Sigmoid colon (tissue), 7 donors: ENCODE results near the gene GFRA3. TPM values are rescaled to one million over a fixed set of nuclear protein-coding genes. Genes with fewer than 3 reads are reported as not detected.
A peak's percentile ranks its signal among the peaks of the same experiment; 100 is the strongest.
"Not testable (repeated sequence)": the region's sequence is repeated elsewhere in the genome, so short reads cannot be mapped to it uniquely, and the experiment has no call there.

Experiments used
- DNase-seq: peaks from one replicate; pipeline ENCODE4 v3.0.0-alpha.2; 2019
- H3K27ac ChIP-seq, 4 donors: fragments of 200-600 bp; sonication (generic); one replicate each; pipeline ENCODE4 v1.5.1; 2016 to 2019; ENCODE audit warnings: mild to moderate bottlenecking in 1 of 4
- H3K27me3 ChIP-seq, 3 donors: fragments of 200-600 bp; sonication (generic); one replicate each; pipeline ENCODE4 v1.5.1; 2019; ENCODE audit warnings: mild to moderate bottlenecking in 1 of 3
- H3K36me3 ChIP-seq, 4 donors: fragments of 200-600 bp; sonication (generic); one replicate each; pipeline ENCODE4 v1.5.1; 2016 to 2019
- H3K4me1 ChIP-seq, 4 donors: fragments of 200-600 bp; sonication (generic); one replicate each; pipeline ENCODE4 v1.5.1; 2017 to 2019
- H3K4me3 ChIP-seq, 4 donors: fragments of 200-600 bp; sonication (generic); one replicate each; pipeline ENCODE4 v1.5.1; 2017 to 2019; ENCODE audit warnings: mild to moderate bottlenecking in 2 of 4, moderate library complexity in 1 of 4
- H3K9me3 ChIP-seq, 4 donors: fragments of 200-600 bp in 3 of 4; sonication (generic) in 3 of 4; one replicate each; pipeline versions ENCODE4 v1.5.1 to v1.6.1; 2013 to 2019
- CTCF ChIP-seq, 4 experiments: fragments of 450-650 bp in 3 of 4; fragments of 200-600 bp in 1 of 4; IDR thresholded peaks; one replicate each; pipeline ENCODE4 v1.5.1; 2016 to 2019; ENCODE audit warnings: antibody characterized with exemption in 4 of 4, mild to moderate bottlenecking in 3 of 4, moderate library complexity in 2 of 4
- EP300 ChIP-seq, 4 donors: sonication (generic); formaldehyde crosslinking; IDR thresholded peaks; one replicate each; pipeline ENCODE4 v1.6.1; 2017; ENCODE audit warnings: antibody characterized with exemption in 4 of 4
- POLR2A ChIP-seq, 2 donors: fragments of 450-650 bp; IDR thresholded peaks; one replicate each; pipeline ENCODE4 v1.6.1; 2016; ENCODE audit warnings: antibody characterized with exemption in 2 of 2, mild to moderate bottlenecking in 2 of 2, moderate library complexity in 2 of 2
- POLR2AphosphoS5 ChIP-seq, 4 donors: sonication (generic); formaldehyde crosslinking; IDR thresholded peaks; one replicate each; pipeline ENCODE4 v1.6.1; 2017; ENCODE audit warnings: antibody characterized with exemption in 4 of 4
- WGBS, 2 donors: extraction: QIAGEN DNeasy Blood & Tissue Kit; methylation state at CpG; one replicate each; pipeline ENCODE4 v1.1.7; 2013; 5-methylcytosine and 5-hydroxymethylcytosine counted together
- intact Hi-C: fragments of 100-400 bp; cut with DNase I; formaldehyde crosslinking; loops from one replicate; pipeline ENCODE4 v1.15.1; 2023
- polyA plus RNA-seq, 3 donors: library from polyadenylated mRNA; stranded (reverse); fragments of 200-250 nt; gene quantifications; one replicate each; pipeline ENCODE4 v1.2.3, GENCODE V29; 2013
- total RNA-seq, 4 donors: library from RNA; depleted of rRNA; stranded (reverse); fragments of >200 nt; gene quantifications; one replicate each; pipeline ENCODE4 v1.1.0, GENCODE V29; 2016
- donor health status: healthy with polysubstance abuse.
- donor health status: Bipolar disorder and iron deficiency.
- donor health status: healthy.

The GFRA3 gene, protein sequence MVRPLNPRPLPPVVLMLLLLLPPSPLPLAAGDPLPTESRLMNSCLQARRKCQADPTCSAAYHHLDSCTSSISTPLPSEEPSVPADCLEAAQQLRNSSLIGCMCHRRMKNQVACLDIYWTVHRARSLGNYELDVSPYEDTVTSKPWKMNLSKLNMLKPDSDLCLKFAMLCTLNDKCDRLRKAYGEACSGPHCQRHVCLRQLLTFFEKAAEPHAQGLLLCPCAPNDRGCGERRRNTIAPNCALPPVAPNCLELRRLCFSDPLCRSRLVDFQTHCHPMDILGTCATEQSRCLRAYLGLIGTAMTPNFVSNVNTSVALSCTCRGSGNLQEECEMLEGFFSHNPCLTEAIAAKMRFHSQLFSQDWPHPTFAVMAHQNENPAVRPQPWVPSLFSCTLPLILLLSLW
- 1 to 10 TPM in 2 of 4 donors, under 1 TPM in 2; 0.49 to 3.9 (median 1.3) TPM for total RNA-seq
- polyA plus RNA-seq = under 1 TPM in 2 of 3 donors, not detected in 1; 0.69 to 0.73 TPM

- Histone ChIP-seq H3K27me3 (peaks cover 7 to 23% (median 20%) of the 10 kb centered on the region in 3 donors), H3K4me3 (peak within 1 kb of the TSS; percentile 9 to 48 (median 42)), H3K27ac (peak within 1 kb of the TSS in 3 of 4 donors; percentile 14 to 53 (median 30)), H3K36me3 (no peaks in the 10 kb centered on the region), H3K4me1 (peaks cover 0 to 11% (median 8%) of the 10 kb centered on the region in 4 donors), H3K9me3 (no peaks in the 10 kb centered on the region)
- 2% methylated on average over 62 of the region's 62 CpGs for WGBS, 2 donors
- no peak for TF ChIP-seq POLR2AphosphoS5 (IDR thresholded peaks at IDR 0.05)
- no peak for TF ChIP-seq POLR2A (IDR thresholded peaks at IDR 0.05)
- TF ChIP-seq CTCF (IDR thresholded peaks at IDR 0.05) = no peak
- TF ChIP-seq EP300 (IDR thresholded peaks at IDR 0.05) = no peak
- peak; percentile 63 for DNase-seq
- intact Hi-C loops = no loop called here
These were observed at the start of gene GFRA3 for GRCh38 chr5:138274189-138274853. GFRA3 (minus strand) TSS chr5:138274621; CDS start chr5:138274424, 197 bp downstream.

DNA sequence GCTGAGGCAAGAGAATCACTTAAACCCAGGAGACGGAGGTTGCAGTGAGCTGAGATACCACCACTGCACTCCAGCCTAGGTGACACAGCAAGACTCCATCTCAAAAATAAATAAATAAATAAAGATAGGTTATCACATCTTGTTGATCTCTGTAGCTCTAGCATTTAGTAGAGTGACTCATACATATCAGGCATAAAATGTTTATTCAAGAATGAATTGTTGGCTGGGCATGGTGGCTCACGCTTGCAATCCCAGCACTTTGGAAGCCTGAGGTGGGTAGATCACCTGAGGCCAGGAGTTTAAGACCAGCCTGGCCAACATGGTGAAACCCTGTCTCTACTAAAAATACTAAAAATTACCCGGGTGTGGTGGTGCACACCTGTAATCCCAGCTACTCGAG, 43.8 kb upstream of the GFRA3 start:
- DNase-seq, H3K4me3 ChIP-seq, intact Hi-C loops, H3K36me3 ChIP-seq, H3K9me3 ChIP-seq, H3K27me3 ChIP-seq, H3K27ac ChIP-seq, H3K4me1 ChIP-seq: not testable (repeated sequence)
- 96% methylated on average over 4 of the region's 4 CpGs for WGBS, 2 donors

DNA sequence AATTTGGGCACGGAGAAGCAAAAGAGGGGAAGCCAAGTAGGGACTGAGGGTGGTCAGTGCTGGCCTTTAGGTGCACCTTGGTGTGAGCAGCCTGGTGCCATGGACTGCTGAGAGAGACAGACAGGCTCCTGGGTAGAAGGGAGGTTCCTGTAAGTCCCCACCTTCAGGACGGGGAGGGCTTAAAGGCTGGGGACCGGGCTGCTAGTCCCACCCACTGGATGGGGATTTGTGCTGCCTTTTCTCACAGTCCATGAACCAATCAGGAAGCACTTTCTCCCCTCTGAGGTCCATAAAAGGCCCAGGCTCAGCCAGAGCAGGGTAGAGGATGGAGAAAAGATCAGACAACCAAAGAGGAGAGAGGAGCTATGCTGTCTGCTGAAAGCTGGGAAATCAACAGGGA, 41.9 kb upstream of the GFRA3 start:
- 77 to 84% methylated on average over 3 of the region's 3 CpGs for WGBS, 2 donors
- no peak overlapping the region for H3K4me3 ChIP-seq
- intact Hi-C loops = no loop called here

GRCh38 chr5:138315751-138316278, 41.4 kb upstream of the GFRA3 start:
- intact Hi-C loops = no loop called here
- Histone ChIP-seq H3K27ac (no peak overlapping the region), H3K4me1 (no peaks in the 10 kb centered on the region), H3K36me3 (no peaks in the 10 kb centered on the region), H3K27me3 (no peaks in the 10 kb centered on the region), H3K4me3 (no peak overlapping the region), H3K9me3 (no peaks in the 10 kb centered on the region)
- TF ChIP-seq CTCF (IDR thresholded peaks at IDR 0.05) (no peak), POLR2AphosphoS5 (IDR thresholded peaks at IDR 0.05) (no peak), EP300 (IDR thresholded peaks at IDR 0.05) (no peak), POLR2A (IDR thresholded peaks at IDR 0.05) (no peak)
- DNase-seq = no peak
- 93 to 95% methylated on average over 7 of the region's 7 CpGs for WGBS, 2 donors

More for the DNA sequence above, 41.9 kb upstream of the GFRA3 start:
- Histone ChIP-seq H3K27me3 (no peaks in the 10 kb centered on the region), H3K9me3 (no peaks in the 10 kb centered on the region), H3K4me1 (no peaks in the 10 kb centered on the region), H3K27ac (no peak overlapping the region), H3K36me3 (no peaks in the 10 kb centered on the region)
- DNase-seq = no peak
- no peak for TF ChIP-seq POLR2AphosphoS5 (IDR thresholded peaks at IDR 0.05)
- TF ChIP-seq EP300 (IDR thresholded peaks at IDR 0.05) = no peak
- no peak for TF ChIP-seq CTCF (IDR thresholded peaks at IDR 0.05)
- TF ChIP-seq POLR2A (IDR thresholded peaks at IDR 0.05) = no peak

- no peaks in the 10 kb centered on the region for H3K9me3 ChIP-seq
- no peak for DNase-seq
- H3K4me3 ChIP-seq = no peak overlapping the region
- intact Hi-C loops = no loop called here
- H3K27me3 ChIP-seq = no peaks in the 10 kb centered on the region
- WGBS, 2 donors = 64 to 76% methylated on average over 1 of the region's 1 CpG
- no peaks in the 10 kb centered on the region for H3K36me3 ChIP-seq
- no peak for TF ChIP-seq POLR2A (IDR thresholded peaks at IDR 0.05)
- no peak for TF ChIP-seq EP300 (IDR thresholded peaks at IDR 0.05)
- TF ChIP-seq POLR2AphosphoS5 (IDR thresholded peaks at IDR 0.05) = no peak
- TF ChIP-seq CTCF (IDR thresholded peaks at IDR 0.05) = no peak
- H3K27ac ChIP-seq = no peak overlapping the region
- no peaks in the 10 kb centered on the region for H3K4me1 ChIP-seq
These were observed 31.4 kb upstream of the GFRA3 start for GRCh38 chr5:138305797-138306196.
